ENCODE data around the gene ANKRD17. TPM values are rescaled to one million over a fixed set of nuclear protein-coding genes. Genes with fewer than 3 reads are reported as not detected.

Gene ANKRD17
- polyA plus RNA-seq, 3 donors: 10.0 to 18.0 (median 14.6) TPM

GRCh38 chr4:73028621-73029020 is 230.0 kb downstream of the ANKRD17 start:
- WGBS, 3 donors: 53 to 64% (median 54%) methylated on average over 5 of the region's 5 CpGs

More at GRCh38 chr4:73028621-73029020, 230.0 kb downstream of the ANKRD17 start:
- no peak overlapping the region for H3K27ac ChIP-seq (ENCODE audit: low read depth, low read length)

Other genes with a start within 250 kb of the ANKRD17 start
- gene COX18, start 189.1 kb downstream of the ANKRD17 start, polyA plus RNA-seq: 10 to 100 TPM in 1 of 3 donors, 1 to 10 TPM in 2; 6.2 to 11.8 (median 7.0) TPM
- gene ALB, start 145.5 kb upstream of the ANKRD17 start, polyA plus RNA-seq: 100 to 1,000 TPM in 1 of 3 donors, under 1 TPM in 2; 0.51 to 275 (median 0.56) TPM
- not detected for gene AFP, start 177.4 kb upstream of the ANKRD17 start, polyA plus RNA-seq
- not detected for gene AFM, start 222.9 kb upstream of the ANKRD17 start, polyA plus RNA-seq